GM21367 (cell line): ENCODE data around the gene TEP1.

Experiments used
- ATAC-seq: cut with Tn5 transposase; IDR thresholded peaks from one replicate; pipeline ENCODE4 v1.9.1; 2021; ENCODE audit not compliant: unreplicated experiment

The TEP1 gene

GRCh38 chr14:20434701-20435581 lies 21.6 kb upstream of the TEP1 start:
- ATAC-seq = no peak

GRCh38 chr14:20429801-20430669 lies 16.7 kb upstream of the TEP1 start:
- ATAC-seq = no peak

- no peak for ATAC-seq
Observed at GRCh38 chr14:20428802-20429201, 15.5 kb upstream of the TEP1 start.

- ATAC-seq = peak; percentile 28
Observed at GRCh38 chr14:20428010-20428365, 14.7 kb upstream of the TEP1 start.

GRCh38 chr14:20427231-20428009 lies 14.1 kb upstream of the TEP1 start:
- ATAC-seq = peak; percentile 64

- no peak for ATAC-seq
Observed at GRCh38 chr14:20424851-20425250, 11.6 kb upstream of the TEP1 start.

GRCh38 chr14:20422886-20423285 lies 9.6 kb upstream of the TEP1 start:
- no peak for ATAC-seq

- no peak for ATAC-seq
Observed at GRCh38 chr14:20421267-20421666, 8.0 kb upstream of the TEP1 start.

- ATAC-seq = no peak
Observed at GRCh38 chr14:20419419-20419818, 6.1 kb upstream of the TEP1 start.

GRCh38 chr14:20418501-20418909 lies 5.2 kb upstream of the TEP1 start:
- no peak for ATAC-seq

- no peak for ATAC-seq
Observed at GRCh38 chr14:20417250-20418186, 4.2 kb upstream of the TEP1 start.

- no peak for ATAC-seq
Observed at GRCh38 chr14:20416223-20416622, 2.9 kb upstream of the TEP1 start.

GRCh38 chr14:20415782-20416206 lies 2.5 kb upstream of the TEP1 start:
- ATAC-seq = peak; percentile 48

- ATAC-seq = no peak
Observed at GRCh38 chr14:20413744-20414082, 412 bp upstream of the TEP1 start.

- peak; percentile 61 for ATAC-seq
Observed at GRCh38 chr14:20412411-20412810, 890 bp downstream of the TEP1 start.

- no peak for ATAC-seq
Observed at GRCh38 chr14:20409226-20409625, 4.1 kb downstream of the TEP1 start.

- no peak for ATAC-seq
Observed at GRCh38 chr14:20403521-20403920, 9.8 kb downstream of the TEP1 start.

- ATAC-seq = no peak
Observed at GRCh38 chr14:20400965-20401593, 12.2 kb downstream of the TEP1 start.

GRCh38 chr14:20400589-20400964 lies 12.7 kb downstream of the TEP1 start:
- no peak for ATAC-seq

GRCh38 chr14:20397511-20397910 lies 15.8 kb downstream of the TEP1 start:
- ATAC-seq = no peak
